HG02884 (cell line): ENCODE results near the gene TRHDE.

ENCODE experiments used
- ATAC-seq: cut with Tn5 transposase; IDR thresholded peaks from one replicate; pipeline ENCODE4 v1.9.1; 2021; ENCODE audit warnings: mild to moderate bottlenecking, moderate library complexity; ENCODE audit not compliant: unreplicated experiment

TRHDE gene

DNA sequence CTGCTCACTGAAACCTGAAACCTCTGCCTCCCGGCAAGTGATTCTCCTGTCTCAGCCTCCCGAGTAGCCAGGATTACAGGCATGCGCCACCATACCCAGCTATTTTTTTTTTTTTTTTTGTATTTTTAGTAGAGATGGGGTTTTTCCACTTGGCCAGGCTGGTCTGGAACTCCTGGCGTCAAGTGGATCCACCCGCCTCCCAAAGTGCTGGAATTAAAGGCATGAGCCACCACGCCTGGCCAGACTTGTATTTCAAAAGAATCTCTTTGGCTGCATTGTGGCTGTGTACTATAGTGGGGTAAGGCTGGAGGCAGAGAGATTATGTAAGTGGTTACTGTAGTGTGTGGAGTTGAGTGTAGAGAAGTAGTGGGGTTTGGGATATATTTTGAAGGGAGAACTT, 35.1 kb downstream of the TRHDE start:
- ATAC-seq, result no peak

DNA sequence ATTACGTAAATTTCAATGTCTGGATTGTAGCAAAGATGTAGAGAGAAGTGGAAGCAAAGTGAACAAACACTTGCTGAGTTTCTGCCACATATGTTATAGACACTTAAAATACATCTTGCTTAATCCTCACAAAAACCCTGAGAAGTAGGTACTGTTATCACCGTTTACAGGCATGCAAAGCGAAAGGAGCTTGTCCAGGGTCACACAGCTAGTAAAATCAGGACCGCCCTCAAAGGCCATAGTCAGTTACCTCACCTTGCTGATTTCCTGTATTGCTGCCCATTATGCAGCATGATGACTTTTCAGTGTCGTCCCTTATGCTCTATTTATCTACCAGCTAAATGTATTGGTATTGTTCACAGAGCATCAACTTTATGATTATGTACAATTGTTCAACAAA, 39.8 kb downstream of the TRHDE start:
- no peak for ATAC-seq

DNA sequence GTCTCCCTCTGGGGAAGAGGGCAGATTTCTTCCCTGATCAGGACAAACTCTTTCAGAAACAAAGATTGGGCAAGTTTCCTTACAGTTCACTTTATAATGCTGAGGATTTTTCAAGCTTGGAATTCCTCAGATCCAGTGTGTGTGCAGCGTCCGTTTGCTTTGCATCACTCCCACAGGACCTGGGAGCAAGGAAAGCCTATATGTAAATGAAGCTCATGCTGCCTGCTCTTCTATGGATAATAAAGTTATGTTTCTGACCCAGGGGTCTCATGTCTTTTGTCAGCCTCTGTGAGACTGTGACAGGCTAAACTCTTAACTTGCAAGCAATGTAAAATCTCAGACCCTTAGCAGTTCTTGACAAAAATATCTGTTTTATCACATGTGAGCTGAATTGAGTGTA, 41.6 kb downstream of the TRHDE start:
- ATAC-seq, result no peak

DNA sequence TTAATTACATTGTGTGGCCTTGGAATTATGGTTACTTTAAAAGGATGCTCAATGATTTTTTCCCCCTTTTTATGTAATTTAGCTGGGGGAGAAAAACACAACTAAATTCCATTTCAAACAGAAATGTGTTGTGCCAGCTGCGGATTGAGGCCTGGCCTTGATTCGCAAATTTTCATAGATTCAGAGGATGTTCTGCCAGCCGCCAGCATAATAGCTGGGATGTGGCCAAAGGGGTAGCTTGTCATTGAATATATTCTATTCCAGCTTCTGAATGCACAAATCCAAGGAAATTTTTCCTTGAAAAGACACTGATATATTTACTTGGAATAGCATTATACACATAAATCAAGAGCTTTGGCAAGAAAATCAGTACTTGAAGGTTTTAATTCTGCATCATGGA, 43.7 kb downstream of the TRHDE start:
- no peak for ATAC-seq

DNA sequence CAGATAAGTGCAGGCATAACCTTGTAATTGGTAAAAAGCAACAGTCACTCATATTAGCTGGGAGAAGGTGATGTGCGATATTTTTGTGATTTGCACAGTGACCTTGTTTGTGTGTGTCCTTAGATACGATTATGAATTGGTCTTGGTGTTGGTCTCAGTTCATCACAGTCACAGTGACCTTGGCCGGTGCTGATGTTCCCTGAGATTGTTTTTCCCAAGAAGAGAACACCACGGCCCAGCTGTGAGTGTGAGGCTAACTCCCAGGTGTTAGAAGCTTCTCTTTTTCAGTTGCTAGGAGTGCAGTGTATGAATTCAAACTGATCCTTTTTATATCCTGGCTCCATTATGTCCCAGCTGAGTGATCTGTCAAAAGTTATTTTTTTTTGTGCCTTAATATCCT, 46.2 kb downstream of the TRHDE start:
- ATAC-seq, result no peak

DNA sequence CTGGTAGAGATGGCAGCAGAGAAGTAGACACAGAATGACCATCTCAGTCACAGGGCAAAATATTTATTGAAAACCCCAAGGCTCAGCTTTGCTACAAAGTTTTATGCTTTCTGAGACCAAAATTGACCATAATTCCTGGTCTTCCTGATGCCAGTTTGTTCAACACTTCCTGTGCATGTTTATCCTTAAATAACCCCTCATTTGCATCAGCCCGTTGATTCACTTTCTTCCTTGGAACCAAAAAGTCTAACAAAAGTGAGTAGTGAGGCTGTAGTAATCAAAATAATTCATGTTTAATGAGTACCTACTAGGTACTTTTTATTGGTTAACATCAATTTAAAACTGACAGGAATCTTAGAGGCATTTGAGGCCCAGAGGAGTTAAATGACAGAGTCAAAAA, 51.7 kb downstream of the TRHDE start:
- no peak for ATAC-seq

DNA sequence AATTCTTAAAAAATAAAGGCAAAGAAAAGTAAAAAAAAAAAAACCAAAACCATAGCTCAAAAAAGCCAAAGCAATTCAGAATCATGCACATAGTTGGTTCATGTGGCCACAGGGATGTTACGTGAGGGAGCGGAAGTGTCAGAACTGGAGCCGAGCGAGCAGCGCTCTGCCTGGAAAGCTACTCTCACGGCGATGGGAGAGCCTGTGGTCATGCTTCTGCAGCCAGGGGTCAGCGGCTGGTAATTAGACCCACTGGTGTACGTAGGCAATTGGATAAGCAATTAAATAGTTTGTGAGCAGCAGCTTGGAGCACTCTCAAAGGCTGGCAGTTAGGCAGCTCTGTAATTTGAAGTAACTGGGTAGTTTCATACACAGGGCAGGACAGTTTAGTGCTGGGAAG, 58.1 kb downstream of the TRHDE start:
- no peak for ATAC-seq

DNA sequence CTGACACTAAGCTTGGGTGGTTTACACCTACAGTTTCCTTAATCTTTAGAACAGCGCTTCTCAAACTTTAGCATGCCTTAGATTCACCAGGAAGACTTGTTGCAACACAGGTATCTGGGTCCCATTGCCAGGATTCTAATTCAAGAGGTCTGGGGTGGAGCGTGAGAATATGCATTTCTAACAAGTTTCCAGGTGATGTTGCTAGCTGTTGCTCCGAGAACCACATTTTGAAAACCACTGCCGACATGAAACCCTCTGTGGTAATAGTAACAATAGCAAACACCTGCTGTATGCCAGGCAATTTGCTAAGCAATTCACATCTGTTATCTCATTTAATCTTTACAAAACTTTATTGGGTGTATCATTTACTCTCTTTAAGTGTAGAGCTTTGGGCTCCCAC, 58.6 kb downstream of the TRHDE start:
- ATAC-seq, result no peak

DNA sequence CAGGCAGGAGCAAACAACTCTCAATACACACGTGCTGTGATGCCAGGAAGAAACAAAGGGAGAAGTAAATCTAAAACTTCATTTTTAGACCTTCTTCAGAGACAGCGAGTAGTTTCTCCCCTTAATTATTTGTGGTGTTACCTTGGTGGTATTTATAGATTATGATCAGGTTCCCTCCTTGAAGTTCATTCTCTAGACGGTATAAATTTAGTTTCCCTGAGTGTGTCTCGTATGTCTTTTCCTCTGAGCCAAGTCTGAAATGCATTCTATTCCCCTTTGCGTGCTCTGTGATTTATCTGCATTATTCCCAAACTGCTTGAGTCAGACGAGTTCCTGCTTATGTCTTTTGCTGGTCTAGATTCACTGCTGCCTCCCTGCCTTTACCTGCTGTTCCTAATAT, 65.2 kb downstream of the TRHDE start:
- no peak for ATAC-seq

DNA sequence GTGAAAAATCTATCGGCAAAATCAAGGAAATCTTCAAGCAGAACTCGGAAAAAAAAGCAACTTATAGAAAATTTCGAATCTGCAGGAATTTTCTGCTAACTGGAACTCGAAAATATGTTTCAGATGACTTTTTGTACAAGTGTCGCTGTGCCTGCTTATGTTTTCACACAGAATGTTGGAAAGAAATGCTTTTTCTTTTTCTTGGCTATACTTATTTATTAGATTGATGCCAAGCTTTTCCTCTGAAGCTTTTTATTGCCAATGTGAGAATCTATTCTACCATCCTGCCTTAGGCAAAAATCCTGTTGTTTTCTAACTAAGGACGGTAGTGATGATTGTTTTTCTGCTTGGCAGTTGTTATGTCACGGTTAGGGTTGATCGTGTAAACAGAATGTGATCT, 65.8 kb downstream of the TRHDE start:
- ATAC-seq, result no peak

DNA sequence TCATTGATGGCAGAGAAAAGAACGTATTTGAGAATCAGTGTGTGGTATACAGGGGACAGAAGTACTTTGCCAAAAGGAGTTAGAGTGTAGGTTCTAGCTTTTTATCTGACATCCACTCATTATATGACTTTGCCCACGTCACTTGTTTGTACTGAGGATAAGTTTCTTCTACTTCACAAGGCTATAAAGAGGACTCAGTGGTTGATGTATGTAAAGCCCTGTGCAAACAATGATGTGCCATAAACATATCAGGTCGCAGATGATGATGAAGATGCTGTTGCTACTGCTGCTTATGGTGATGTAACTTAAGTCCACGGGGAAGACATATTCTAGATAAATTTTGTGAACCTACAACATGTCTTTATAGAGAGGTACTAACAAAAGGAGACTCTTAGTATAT, 66.3 kb downstream of the TRHDE start:
- no peak for ATAC-seq

DNA sequence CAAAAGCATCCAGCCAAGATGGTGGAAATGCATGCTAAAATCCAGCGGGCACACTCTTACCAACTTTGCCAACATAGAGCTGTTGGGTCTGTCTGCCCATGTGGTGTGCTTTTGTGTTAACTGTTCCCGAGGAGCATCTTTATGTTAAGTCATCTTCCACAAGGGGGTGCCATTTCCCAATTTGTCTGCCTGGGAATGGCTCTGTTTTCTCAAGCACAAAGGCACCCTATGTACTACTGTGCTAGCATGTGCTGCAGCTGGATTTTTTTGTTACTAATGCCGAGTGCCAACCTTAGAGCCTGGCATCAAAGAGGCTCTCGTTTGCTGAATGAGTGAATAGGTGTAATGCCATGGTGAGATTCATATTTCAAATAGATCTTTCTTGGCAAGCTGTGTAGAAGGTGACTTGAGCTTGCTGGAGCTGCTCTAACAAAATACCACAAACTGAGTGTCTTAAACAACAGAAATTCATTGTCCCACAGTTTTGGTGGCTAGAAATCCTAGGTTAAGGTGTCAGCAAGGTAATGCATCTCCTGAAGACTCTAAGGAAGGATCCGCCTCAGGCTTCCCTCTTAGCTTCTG, 74.3 kb downstream of the TRHDE start:
- peak; percentile 98 for ATAC-seq

DNA sequence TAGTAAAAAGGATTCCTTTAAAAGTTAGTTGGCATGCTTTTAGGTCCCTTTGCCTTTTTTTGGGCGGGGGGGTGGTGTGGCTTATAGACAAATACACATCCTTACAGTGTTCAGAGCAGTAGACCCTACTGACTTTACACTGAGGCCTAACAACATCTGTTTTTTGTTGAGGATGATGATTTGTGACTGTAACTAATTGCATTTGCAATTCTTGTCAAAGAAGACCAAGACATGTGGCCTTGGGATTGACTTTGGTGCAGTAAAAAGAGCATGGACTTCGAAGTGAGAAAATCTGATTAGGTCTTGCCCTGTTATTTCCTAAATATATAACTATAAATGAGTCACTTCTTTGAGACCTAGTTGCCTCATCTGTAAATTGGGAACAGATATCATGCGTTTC, 77.3 kb downstream of the TRHDE start:
- ATAC-seq, result no peak

DNA sequence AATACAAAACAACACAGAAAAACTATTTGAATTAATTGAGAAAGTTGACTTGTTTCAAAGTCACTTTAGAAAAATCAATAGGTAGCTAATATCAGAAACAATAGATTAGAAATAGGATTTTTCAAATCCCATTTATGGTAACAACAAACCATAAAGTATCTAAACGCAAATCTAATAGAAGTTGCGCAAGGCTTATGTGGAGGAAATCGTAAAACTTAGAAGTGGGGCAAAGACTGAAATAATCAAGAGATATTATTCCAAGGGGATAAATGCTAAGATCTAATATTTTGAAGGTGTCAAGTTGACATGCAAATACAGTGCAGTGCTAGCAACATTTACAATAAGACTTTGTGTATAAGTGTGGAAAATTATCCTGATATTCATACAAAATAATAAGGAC, 87.2 kb downstream of the TRHDE start:
- ATAC-seq, result no peak

DNA sequence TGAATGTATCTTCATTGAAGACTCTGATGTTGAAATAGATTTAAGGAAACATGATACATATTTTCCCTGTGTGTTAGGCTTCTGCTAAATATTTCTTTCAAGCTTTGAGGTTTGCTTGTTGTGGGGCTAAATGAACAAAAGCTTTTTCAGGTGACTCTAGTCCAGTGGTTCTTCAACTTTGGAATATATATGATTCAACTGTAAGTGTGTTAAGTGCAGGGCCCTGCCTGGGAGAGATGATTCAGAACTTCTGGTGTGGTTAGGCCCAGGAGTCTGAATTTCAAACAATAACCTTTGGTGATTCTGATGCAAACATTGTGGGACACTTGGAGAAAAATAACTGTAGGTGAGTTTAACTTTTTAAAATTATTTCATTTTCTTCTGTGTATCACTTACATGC, 93.0 kb downstream of the TRHDE start:
- no peak for ATAC-seq

DNA sequence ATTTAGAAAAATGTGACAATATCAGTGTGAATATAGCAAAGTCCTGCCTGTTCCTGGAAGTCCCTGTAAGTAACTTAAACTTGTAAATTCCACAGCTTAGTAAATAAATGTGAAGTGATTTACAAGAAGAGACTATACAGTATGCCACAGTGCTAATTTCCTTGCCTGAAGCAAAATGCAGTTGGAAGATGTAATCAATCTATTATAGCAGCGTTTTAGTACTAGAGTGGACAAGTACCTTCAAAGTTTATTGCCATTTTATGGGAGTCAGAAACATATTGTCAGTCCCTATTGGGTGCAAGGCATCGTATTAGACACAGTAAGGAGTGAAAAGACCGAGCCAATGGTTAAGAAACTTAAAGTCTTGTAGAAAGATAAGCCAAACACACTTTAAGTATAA, 94.1 kb downstream of the TRHDE start:
- ATAC-seq, result no peak

DNA sequence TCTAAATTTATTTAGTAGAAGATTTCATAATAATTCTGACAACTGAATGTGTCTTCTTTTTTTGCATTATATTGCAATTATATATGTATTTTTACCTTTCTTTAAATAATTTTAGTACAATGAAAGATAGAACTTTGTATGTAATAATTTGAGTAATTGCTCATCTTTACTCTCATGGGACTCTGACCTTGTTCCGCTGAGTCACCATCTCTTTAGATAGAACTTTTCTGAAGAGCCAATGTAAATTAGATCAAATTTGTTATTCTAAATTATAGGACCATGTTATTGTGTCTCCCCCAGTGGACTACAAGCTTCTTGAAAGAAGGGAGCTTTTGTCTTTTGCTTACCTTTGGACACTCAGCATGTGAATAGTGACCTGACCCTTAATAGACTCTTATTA, 96.1 kb downstream of the TRHDE start:
- ATAC-seq, result no peak

DNA sequence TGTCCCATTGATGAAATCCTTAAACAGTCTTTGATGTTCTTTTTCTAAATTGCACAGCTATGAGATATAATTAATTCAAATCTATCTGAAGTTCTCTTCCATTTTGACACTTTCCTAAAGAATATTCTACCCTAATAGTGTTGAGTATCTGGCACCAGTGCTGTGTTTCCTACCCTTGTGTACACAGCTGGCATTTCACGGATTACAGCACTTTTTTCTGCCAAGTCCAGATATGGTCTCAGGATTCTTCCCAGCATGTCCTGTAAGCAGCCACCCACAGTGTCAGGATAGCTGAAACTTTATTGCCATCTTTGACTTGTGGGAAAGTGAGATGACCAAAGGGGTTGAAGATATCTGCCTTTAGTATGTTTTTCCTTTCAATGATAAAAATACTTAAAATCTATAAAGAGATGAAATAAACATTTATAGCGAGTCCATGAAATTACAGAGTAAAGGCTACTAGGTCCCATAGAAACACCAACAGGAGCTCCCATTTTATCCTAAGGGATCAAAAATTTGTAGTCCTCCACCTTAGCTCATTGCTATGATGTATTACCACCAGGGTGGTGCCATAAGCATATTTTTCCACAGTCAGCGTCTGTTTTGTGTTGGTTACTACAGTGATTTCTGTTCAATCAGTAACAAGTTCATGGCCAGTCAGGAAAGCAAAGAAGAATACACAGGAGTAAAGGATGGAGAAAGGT, 96.7 kb downstream of the TRHDE start:
- no peak for ATAC-seq

DNA sequence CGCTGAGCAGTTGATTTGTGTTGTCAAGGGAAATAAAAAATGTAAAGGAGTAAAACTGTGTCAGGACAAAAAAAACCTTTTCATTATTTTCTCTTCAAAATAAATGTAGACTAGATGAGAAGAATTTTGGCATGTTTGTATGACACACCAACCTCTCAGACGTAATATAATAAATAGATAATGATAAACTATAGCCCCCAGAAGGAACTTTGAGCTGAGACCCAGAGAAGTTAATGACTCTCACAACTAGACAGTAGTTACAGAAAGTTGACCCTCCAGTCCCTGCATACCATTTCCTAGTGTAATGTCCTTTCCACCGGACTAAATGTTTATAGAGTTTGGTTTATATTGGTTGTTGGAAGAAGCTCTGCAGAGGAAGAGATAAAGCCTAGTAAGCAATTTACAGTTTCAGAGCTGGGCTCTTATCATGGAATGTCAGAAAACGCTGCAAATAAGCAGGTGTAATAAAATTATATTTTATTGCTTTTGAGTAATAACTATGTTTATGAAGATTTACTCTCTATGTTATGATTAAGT, 97.3 kb downstream of the TRHDE start:
- ATAC-seq, result no peak

DNA sequence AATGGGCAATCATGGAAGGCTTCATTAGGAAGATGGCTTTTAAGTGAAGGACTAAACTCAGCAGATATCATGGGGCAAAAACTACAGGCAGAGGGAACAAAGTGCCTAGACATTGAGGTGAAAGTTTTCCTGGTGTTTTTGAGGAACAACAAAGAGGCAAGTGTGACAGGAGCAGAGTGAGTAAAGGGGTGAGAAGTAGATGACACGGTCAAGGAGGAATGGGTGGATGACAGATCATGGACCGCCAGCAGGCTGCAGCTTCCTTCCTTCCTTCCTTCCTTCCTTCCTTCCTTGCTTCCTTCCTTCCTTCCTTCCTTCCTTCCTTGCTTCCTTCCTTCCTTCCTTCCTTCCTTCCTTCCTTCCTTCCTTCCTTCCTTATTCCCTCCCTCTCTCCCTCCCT, 108.3 kb downstream of the TRHDE start:
- ATAC-seq, result no peak

DNA sequence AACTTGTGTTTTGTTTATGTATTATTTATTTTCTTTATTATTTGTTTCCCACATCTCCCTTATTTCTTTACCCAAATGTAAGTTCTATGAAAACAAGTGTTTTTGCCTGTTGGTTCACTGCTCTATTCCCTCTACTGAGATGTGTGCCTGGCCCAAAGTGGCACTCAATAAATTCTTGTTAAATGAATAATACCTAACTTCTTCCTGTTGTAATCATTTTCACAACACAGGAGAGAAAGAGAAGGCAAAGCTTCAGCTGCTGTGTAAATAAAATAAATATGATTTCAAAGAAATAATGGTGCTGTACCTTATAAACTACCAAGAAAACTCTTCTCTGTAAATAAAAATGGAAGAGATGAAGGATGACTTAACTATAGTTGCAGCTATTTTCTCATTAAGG, 116.2 kb downstream of the TRHDE start:
- ATAC-seq, result no peak

DNA sequence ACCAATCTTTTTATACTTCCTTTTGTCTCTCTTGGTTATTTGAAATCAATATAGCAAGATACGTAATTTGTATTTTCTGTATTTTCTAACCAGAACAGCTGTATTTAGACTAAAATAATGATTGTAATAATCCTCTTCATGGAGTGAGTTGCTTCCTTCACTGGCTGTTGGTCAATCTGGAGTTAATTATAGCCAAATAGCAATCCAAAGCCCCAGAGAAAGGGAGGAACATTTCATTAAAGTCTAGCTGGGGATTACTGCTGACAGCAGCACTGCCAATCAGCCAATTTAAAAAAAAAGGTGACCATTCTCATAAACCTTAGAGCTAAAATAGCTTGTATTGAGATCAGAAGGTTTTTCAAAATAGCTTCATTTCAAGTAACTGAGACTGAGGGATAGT, 118.0 kb downstream of the TRHDE start:
- no peak for ATAC-seq

DNA sequence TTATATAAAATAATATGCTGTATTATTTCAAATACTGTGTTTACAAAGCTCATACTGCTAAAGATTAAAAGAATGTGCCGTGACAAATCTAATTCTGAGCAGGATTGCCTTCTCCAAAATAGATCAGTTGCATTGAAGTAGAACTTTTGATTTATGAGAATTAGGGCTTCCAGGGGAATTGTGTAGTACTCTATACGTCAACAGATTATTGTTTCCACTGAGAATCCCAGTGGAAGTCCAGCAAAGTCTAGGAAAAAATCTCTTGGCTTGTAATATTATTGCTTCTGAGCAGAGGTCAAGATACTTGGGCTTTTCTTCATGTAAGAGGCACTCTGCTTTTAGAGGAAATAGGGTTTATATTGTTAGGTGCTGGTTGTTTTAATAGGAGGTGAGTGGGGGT, 133.9 kb downstream of the TRHDE start:
- no peak for ATAC-seq
